Nucleus accumbens (tissue), 56 donors: ENCODE measurements around the gene ASB5.
"Not testable (repeated sequence)": the region's sequence is repeated elsewhere in the genome, so short reads cannot be mapped to it uniquely, and the experiment has no call there.

Source experiments
- DNase-seq, 56 donors: peaks; one replicate each; lab custom pipeline; 2025; lab: John Stamatoyannopoulos, UW

Gene ASB5

DNA sequence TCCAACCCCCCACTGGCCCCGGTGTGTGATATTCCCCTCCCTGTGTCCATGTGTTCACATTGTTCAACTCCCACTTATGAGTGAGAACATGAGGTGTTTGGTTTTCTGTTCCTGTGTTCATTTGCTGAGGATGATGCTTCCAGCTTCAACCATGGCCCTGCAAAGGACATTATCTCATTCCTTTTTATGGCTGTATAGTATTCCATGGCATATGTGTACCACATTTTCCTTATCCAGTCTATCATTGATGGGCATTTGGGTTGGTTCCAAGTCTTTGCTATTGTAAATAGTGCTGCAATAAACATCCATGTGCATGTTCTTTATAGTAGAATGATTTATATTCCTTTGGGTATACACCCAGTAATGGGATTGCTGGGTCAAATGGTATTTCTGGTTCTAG is 10.5 kb upstream of the ASB5 start:
- DNase-seq = not testable (repeated sequence)

GRCh38 chr4:176277162-176277904 is 8.3 kb upstream of the ASB5 start:
- peak in 30 of 56 donors; percentile 0 to 55 (median 6) for DNase-seq

GRCh38 chr4:176276710-176277109 is 7.7 kb upstream of the ASB5 start:
- DNase-seq = no peak

DNA sequence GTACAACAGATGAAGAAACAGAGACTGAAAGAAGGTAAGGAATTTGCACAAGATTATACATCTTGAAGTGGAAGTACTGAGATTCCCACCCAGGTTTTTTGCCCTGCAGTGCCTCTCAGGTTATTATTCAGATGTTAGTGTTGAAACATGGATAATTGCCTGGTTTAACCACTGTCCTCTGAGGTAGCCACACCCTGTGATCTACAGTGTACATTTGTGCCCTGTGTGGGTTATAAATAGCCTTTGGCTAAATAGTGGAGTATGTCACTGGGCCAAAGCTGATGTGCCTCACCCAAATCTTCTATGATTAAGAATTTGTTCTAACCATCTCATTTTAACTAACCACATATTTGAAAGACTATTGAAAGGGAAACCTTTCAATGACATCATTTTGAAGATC is 5.4 kb upstream of the ASB5 start:
- no peak for DNase-seq

- no peak for DNase-seq
Measured at GRCh38 chr4:176273736-176274135, 4.7 kb upstream of the ASB5 start.

DNA sequence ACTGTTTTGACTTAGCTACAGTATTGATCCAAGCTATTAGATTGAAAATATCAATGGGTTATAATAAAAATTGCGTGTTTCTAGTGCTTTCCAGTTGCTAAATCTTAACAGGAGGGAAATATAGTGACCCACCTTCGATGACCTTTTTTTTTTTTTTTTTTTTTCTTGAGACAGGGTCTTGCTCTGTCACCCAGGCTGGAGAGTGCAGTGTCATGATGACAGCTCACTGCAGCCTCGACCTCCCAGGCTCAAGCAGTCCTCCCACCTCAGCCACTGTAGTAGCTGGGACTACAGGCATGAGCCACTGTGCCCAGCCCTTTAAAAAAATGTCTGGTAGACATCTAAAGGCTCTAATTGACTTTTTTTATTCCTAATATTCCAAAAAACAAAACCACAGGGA is 3.8 kb upstream of the ASB5 start:
- no peak for DNase-seq

DNA sequence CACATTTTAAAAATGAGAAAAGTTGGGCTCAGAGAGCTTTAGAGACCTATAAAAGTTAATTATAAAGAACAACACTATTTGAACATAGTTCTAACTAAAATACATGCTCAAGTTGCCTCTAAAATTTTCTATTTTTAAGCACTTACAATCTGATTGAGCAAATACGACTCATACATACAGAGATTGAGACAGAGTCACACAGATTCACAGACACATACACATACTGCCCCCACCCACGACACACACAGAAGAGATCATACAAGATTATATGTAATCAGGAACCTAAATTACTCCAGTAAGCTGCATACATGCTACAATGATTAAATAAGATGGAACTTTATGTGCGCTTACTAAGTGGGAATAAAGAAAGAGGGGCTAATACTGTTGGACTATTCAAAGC is 2.7 kb upstream of the ASB5 start:
- no peak for DNase-seq

- no peak for DNase-seq
Measured at GRCh38 chr4:176270669-176271068, 1.6 kb upstream of the ASB5 start.

- no peak for DNase-seq
Measured at GRCh38 chr4:176266026-176266425, 3.0 kb downstream of the ASB5 start.

DNA sequence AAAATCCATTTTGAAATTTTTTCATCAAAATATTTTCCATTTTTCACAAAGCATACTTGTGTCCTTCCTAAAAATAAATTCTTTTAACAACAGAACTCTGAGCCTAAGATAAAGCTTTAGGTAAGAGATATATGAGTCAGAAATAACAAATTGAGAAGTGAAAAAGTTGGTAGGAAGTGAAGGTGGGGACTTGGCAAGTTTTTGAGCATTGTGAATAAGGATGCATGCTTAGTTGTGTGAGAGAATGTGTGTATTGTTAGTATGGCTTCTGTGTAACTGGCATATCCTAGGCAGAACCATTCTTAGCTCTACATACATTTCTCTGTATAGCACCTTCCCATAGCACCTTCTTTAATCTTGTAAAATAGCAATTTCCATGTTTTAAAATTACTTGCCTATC is 6.8 kb downstream of the ASB5 start:
- no peak for DNase-seq

DNA sequence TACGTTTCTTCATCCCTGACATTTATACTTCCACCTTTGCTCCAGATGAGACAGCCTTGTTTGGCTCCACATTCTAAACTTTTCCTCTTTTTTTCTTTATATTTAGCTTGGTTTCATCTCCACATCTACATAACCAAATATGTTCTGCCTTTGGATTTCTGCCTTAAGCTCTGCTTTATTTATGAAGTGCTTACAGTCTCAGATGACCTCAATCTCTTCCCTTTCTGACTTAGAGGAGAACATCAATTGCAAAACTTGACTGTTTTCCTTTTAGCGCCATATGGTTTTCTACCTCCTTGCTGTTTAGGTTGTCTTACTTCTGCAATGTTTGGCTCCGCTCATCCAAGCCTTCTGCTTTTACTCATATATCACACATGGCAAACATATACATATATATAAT is 7.5 kb downstream of the ASB5 start:
- DNase-seq = no peak

DNA sequence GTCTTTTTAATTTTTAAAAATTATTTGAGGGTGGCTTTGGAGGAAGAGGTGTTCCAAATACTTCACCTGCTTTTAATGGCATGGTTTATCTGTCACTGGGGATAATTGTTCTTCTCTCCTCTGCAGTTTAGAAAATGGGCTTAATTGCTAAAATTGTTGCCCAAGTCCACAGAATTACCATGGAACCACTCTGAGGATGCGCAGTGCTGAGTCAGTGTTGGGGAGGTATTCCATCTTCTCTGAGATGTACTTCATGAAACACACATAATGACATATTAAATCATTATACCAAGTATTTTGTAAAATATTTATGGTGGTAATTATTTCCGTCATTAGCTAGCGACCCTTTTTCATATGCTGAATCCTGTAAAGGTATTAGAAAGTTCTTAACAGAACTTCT is 8.0 kb downstream of the ASB5 start:
- DNase-seq = no peak

- no peak for DNase-seq
Measured at GRCh38 chr4:176259330-176260090, 9.5 kb downstream of the ASB5 start.

- DNase-seq = no peak
Measured at GRCh38 chr4:176258135-176258534, 10.9 kb downstream of the ASB5 start.

DNA sequence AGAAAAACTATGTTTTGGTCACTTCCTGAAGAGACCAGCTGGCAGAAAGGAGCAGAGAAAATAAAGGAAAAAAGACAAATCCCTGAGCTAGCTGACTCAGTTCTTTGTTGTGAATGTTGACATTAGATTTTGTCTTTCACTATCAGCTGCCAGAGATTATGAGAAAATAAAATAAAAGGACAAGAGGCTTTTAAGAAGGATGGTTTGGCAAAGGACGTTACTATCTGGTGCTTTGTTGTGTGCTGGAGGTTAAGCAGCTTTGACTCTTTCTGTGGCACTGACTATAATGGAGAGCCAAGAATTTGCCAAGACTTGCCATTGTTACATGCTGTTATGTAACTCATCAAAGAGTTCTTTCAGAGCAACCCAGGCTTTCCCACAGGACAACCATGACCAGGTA is 12.1 kb downstream of the ASB5 start:
- DNase-seq = no peak

DNA sequence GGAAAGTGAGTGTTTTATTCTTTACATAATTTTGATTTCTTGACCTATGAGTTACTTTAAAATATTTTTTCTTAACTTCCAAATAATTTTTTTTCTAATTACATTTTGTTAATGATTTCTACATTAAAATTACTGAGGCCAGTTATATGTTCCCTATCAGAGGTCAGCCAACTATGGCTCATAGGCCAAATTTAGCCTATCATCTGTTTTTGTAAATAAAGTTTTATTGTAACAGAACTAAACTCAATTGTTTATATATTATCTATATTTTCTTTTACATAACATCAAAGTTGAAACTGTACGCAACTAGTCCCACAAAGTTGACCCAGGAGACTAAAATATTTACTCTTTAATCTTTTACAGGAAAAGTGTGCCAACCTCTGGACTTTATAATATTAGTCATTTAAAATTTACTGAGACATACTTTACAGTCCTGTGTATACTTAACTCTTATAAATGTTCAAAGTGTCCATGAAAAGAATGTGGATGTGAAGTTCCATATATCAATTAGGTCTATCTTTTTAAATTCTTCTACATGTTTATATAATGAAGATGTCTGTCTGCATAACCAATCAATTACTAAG is 26.2 kb downstream of the ASB5 start:
- no peak for DNase-seq

- no peak for DNase-seq
Measured at GRCh38 chr4:176241703-176242102, 27.3 kb downstream of the ASB5 start.

DNA sequence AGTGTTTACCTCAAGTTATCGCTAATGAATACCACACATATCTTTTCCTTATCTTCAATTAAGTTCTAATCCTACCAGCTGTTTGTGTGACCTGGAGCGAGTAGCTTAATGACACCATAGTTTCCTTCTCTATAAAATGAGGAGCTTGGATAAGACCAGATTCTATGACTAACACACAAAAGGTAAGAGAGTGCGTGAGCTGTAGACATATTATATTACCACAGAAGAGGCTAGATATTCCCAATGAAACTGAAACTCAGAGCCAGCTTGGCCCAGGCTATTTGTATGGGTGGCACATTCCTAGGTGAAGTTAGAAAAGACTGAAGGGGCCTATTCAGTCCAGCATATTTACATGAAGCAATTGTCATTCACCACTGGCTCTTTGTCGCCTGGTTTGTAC is 30.2 kb downstream of the ASB5 start:
- DNase-seq = no peak

- no peak for DNase-seq
Measured at GRCh38 chr4:176238157-176238610, 30.8 kb downstream of the ASB5 start.

DNA sequence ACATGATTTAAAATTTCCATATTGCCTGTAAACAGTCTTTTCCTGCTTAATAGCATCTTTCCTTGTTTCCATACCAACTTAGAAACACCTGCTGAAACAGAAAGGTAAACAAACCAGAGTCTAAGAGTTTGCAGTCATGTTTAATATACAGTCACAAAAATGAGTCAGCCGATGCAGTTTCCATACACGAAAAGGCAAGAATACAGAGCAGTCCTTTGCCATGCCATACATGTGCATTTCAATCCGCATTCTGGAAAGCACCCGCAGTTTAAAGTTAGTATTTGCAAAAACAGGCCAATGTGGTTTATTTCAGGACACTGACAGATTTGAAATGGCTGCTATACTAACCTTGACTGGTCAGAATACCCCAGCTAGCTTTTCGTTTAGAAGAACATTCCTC is 32.1 kb downstream of the ASB5 start:
- DNase-seq = no peak

GRCh38 chr4:176230836-176231235 is 38.2 kb downstream of the ASB5 start:
- DNase-seq = no peak

GRCh38 chr4:176229645-176230044 is 39.4 kb downstream of the ASB5 start:
- no peak for DNase-seq
